ENCODE results near the gene YWHAG.
"Not testable (repeated sequence)": the region's sequence is repeated elsewhere in the genome, so short reads cannot be mapped to it uniquely, and the experiment has no call there.

The YWHAG gene

GRCh38 chr7:76377186-76377918, 18.6 kb upstream of the YWHAG start:
- DNase-seq, result no peak

- DNase-seq, result no peak
These were observed 16.5 kb upstream of the YWHAG start for GRCh38 chr7:76375251-76375650.

- peak; percentile 80 for DNase-seq
These were observed 14.4 kb upstream of the YWHAG start for GRCh38 chr7:76372984-76373833.

GRCh38 chr7:76371396-76371795, 12.6 kb upstream of the YWHAG start:
- no peak for DNase-seq

GRCh38 chr7:76369018-76369417, 10.2 kb upstream of the YWHAG start:
- no peak for DNase-seq

GRCh38 chr7:76368190-76368589, 9.4 kb upstream of the YWHAG start:
- DNase-seq, result no peak

- DNase-seq, result peak; percentile 82
These were observed 5.4 kb upstream of the YWHAG start for GRCh38 chr7:76364198-76364584.

GRCh38 chr7:76363754-76364153, 5.0 kb upstream of the YWHAG start:
- DNase-seq, result not testable (repeated sequence)

GRCh38 chr7:76359978-76360638, 1.3 kb upstream of the YWHAG start:
- DNase-seq, result no peak

GRCh38 chr7:76359111-76359977, 553 bp upstream of the YWHAG start:
- DNase-seq, result peak; percentile 94

GRCh38 chr7:76358011-76358480, 745 bp downstream of the YWHAG start:
- no peak for DNase-seq

GRCh38 chr7:76357475-76358010, 1.2 kb downstream of the YWHAG start:
- no peak for DNase-seq

GRCh38 chr7:76356823-76357222, 2.0 kb downstream of the YWHAG start:
- DNase-seq, result peak; percentile 48

- no peak for DNase-seq
These were observed 2.7 kb downstream of the YWHAG start for GRCh38 chr7:76356115-76356514.

- no peak for DNase-seq
These were observed 3.6 kb downstream of the YWHAG start for GRCh38 chr7:76354981-76355730.

- DNase-seq, result no peak
These were observed 4.3 kb downstream of the YWHAG start for GRCh38 chr7:76354516-76354915.

- no peak for DNase-seq
These were observed 5.0 kb downstream of the YWHAG start for GRCh38 chr7:76353744-76354143.

GRCh38 chr7:76352193-76352592, 6.6 kb downstream of the YWHAG start:
- no peak for DNase-seq

- no peak for DNase-seq
These were observed 7.4 kb downstream of the YWHAG start for GRCh38 chr7:76351372-76351771.

- DNase-seq, result no peak
These were observed 9.4 kb downstream of the YWHAG start for GRCh38 chr7:76349313-76349885.

- no peak for DNase-seq
These were observed 11.1 kb downstream of the YWHAG start for GRCh38 chr7:76347710-76348109.

Data from NCI-H226 (cell line).